ENCODE data around the gene CACNA1B. TPM values are rescaled to one million over a fixed set of nuclear protein-coding genes. Genes with fewer than 3 reads are reported as not detected.
A peak's percentile ranks its signal among the peaks of the same experiment; 100 is the strongest.
"Not testable (repeated sequence)": the region's sequence is repeated elsewhere in the genome, so short reads cannot be mapped to it uniquely, and the experiment has no call there.

The CACNA1B gene
- total and polyA plus RNA-seq, 8 donors: 0.15 to 0.34 (median 0.29) TPM; not detected in 1

DNA sequence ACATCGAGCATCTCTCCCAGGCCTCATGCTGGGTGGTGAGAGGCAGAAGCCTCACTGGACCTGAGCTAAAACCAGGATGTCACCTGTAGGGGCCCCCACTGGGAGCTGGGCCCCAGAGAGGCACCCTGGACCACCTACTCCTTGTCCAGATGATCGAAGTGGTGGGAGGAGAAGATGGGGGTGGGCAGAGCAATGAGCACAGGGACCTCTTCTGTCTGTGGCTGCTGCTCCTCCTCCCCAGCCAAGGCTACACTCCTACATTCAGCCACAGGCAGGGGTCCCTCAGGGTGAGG is 227.5 kb downstream of the CACNA1B start:
- no peaks in the 10 kb centered on the region for H3K36me3 ChIP-seq
- no peaks in the 10 kb centered on the region for H3K9me3 ChIP-seq
- ATAC-seq: no peak
- TF ChIP-seq, protein P1, sequence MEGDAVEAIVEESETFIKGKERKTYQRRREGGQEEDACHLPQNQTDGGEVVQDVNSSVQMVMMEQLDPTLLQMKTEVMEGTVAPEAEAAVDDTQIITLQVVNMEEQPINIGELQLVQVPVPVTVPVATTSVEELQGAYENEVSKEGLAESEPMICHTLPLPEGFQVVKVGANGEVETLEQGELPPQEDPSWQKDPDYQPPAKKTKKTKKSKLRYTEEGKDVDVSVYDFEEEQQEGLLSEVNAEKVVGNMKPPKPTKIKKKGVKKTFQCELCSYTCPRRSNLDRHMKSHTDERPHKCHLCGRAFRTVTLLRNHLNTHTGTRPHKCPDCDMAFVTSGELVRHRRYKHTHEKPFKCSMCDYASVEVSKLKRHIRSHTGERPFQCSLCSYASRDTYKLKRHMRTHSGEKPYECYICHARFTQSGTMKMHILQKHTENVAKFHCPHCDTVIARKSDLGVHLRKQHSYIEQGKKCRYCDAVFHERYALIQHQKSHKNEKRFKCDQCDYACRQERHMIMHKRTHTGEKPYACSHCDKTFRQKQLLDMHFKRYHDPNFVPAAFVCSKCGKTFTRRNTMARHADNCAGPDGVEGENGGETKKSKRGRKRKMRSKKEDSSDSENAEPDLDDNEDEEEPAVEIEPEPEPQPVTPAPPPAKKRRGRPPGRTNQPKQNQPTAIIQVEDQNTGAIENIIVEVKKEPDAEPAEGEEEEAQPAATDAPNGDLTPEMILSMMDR (IDR thresholded peaks at IDR 0.05): no peak
- intact Hi-C loops (cut with DNase I): no loop called here
- no peaks in the 10 kb centered on the region for H3K4me1 ChIP-seq
- no peak overlapping the region for H3K4me3 ChIP-seq
- no peak overlapping the region for H3K27ac ChIP-seq
- H3K27me3 ChIP-seq: peaks cover 0 to 43% of the 10 kb centered on the region in 2 donors
- no peak for DNase-seq

DNA sequence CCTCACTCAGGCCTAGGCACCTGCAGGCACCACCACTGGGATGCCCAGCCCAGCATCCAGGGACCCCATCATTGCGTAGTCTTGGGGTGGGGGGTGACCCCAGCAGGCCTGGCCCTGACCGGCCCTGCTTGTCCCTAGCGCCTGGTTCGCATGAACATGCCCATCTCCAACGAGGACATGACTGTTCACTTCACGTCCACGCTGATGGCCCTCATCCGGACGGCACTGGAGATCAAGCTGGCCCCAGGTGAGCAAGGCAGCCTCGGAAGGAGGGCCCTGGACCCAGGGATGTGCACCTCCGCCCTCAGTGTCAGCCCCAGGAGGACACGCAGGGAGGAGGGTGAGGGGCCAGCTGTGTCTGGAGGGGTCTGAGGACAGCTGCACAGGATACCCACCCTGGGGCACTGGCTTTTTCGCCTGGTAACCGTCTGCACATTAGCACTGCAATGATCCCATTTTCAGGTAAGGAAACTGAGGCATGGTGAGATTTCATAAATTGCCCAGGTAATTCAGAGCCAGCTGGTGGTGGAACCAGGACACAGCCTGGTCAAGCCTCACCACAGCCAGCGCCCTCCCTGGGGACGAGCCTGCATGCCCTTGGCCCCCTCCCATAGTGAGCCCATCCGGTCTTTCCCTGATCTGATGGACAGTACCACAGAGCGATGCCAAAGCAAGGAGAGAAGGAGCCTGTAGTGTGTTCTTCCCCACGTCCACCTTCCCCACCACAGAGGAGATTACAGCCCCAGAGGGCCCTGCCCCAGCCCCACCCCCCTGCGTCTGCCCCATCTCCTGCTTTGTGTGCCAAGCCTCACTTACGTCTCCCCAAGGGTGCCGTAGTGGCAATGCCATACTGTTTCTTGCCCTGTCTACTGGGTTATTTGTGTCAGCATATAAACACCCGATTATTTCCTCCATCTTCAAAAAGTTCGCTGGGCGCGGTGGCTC is 228.3 kb downstream of the CACNA1B start:
- ATAC-seq: no peak
- Histone ChIP-seq H3K27me3 (peaks cover 0 to 43% of the 10 kb centered on the region in 2 donors), H3K4me3 (no peak overlapping the region), H3K27ac (no peak overlapping the region), H3K36me3 (no peaks in the 10 kb centered on the region), H3K4me1 (no peaks in the 10 kb centered on the region), H3K9me3 (no peaks in the 10 kb centered on the region)
- TF ChIP-seq, protein P1 (IDR thresholded peaks at IDR 0.05): no peak
- intact Hi-C loops (cut with DNase I): no loop called here
- DNase-seq: peak in 1 of 4 donors; percentile 57

DNA sequence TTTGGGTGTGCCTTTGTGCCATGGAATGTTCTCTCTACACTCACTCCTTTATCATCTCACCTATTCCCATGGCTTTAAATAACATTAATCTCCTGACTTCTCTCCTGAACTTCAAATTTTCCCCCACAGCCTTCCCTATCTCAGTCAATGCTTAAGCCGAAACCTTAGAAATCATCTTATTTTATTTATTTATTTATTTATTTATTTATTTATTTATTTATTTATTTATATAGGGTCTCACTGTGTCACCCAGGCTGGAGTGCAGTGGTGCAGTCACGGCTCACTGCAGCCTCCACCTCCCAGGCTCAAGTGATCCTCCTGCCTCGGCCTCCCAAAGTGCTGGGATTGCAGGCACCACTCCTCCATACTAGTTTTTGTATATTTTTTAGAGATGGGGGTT is 229.5 kb downstream of the CACNA1B start:
- H3K27me3 ChIP-seq: peaks cover 0 to 39% of the 10 kb centered on the region in 2 donors
- H3K4me1 ChIP-seq; ATAC-seq; H3K4me3 ChIP-seq; H3K9me3 ChIP-seq; DNase-seq; H3K27ac ChIP-seq; intact Hi-C loops (cut with DNase I); H3K36me3 ChIP-seq: not testable (repeated sequence)

DNA sequence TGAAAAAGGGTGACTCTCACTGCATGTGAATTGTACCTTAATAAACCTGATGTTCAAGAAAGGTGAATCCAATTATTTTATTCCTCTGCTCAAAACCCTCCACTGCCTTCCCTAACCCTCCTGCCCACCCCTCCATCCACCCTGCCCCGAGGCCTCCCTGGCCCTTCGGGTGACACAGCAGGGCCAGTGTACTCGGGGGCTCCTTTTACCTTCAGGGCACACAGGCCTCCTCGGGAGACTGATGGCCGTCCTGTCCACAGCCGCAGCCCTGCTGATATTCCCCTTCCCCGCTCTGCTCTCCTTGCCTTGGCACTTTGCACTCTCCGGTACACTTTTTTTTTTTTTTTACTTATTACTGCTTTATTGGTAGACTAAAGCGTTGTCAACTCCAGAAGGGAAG is 234.0 kb downstream of the CACNA1B start:
- Histone ChIP-seq H3K27ac (no peak overlapping the region), H3K4me3 (no peak overlapping the region), H3K27me3 (no peaks in the 10 kb centered on the region), H3K36me3 (no peaks in the 10 kb centered on the region), H3K4me1 (no peaks in the 10 kb centered on the region), H3K9me3 (no peaks in the 10 kb centered on the region)
- TF ChIP-seq, protein P1 (IDR thresholded peaks at IDR 0.05): no peak
- ATAC-seq (no peak), DNase-seq (peak in 1 of 4 donors; percentile 61)
- intact Hi-C loops (cut with DNase I): no loop called here

DNA sequence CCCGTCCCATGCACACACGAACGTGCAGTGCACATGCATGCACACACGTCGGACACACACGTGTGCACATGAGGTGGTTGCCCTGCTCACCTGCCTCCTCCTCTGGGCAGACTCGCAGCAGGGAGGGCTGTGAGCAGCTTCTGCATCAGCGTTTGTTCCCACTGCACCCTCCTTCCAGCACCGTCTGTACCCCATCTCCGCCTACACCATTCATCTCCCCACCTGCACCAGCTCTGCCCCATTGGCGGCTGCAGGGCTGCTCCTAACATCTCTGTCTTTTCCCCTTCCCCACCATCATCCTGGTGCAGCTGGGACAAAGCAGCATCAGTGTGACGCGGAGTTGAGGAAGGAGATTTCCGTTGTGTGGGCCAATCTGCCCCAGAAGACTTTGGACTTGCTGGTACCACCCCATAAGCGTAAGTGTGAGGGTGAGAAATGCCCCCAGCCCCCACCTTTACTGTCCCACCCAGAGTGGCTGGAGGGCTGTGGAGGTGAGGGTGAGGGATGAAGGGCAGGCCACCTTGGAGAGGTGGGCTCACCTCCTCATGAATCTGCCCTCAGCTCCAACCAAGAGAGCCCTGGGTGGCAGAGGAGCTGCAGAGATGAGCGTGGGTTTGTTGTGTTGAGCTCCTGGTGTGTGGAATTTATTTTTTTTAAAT is 234.6 kb downstream of the CACNA1B start:
- TF ChIP-seq, protein P1 (IDR thresholded peaks at IDR 0.05): no peak
- ATAC-seq (no peak), DNase-seq (peak in 1 of 4 donors; percentile 27)
- intact Hi-C loops (cut with DNase I): no loop called here
- H3K9me3 ChIP-seq: no peaks in the 10 kb centered on the region
- H3K4me3 ChIP-seq: no peak overlapping the region
- no peaks in the 10 kb centered on the region for H3K27me3 ChIP-seq
- no peaks in the 10 kb centered on the region for H3K4me1 ChIP-seq
- no peaks in the 10 kb centered on the region for H3K36me3 ChIP-seq
- H3K27ac ChIP-seq: no peak overlapping the region

All from left lung (tissue), 10 donors.